Urothelium cell line (cell line): ENCODE results near the gene RALY.
"Not testable (repeated sequence)": the region's sequence is repeated elsewhere in the genome, so short reads cannot be mapped to it uniquely, and the experiment has no call there.

Experiments used
- DNase-seq: peaks from one replicate; pipeline ENCODE4 v3.0.0; 2011; ENCODE audit warnings: low spot score, mixed read lengths
- FAIRE-seq: peaks from 2 replicates; lab custom pipeline; 2011; peaks lifted over from hg19 to GRCh38; lab: Jason Lieb, UNC

RALY gene

GRCh38 chr20:34131491-34131890 is 137.8 kb downstream of the RALY start:
- no peak for DNase-seq
- FAIRE-seq: no peak

DNA sequence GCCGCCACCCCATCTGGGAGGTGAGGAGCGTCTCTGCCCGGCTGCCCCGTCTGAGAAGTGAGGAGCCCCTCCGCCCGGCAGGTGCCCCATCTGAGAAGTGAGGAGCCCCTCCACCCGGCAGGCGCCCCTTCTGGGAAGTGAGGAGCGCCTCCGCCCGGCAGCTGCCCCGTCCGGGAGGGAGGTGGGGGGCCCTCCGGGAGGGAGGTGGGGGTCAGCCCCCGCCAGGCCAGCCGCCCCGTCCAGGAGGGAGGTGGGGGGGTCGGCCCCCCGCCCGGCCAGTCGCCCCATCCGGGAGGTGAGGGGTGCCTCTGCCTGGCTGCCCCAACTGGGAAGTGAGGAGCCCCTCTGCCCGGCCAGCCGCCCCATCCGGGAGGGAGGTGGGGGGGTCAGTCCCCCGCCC is 138.8 kb downstream of the RALY start:
- not testable (repeated sequence) for FAIRE-seq, DNase-seq

DNA sequence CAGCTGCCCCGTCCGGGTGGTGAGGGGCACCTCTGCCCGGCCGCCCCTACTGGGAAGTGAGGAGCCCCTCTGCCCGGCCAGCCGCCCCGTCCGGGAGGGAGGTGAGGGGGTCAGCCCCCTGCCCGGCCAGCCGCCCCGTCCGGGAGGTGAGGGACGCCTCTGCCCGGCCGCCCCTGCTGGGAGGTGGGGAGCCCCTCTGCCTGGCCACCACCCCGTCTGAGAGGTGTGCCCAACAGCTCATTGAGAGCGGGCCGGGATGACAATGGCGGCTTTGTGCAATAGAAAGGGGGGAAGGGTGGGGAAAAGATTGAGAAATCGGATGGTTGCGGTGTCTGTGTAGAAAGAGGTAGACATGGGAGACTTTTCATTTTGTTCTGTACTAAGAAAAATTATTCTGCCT is 139.2 kb downstream of the RALY start:
- DNase-seq, FAIRE-seq: not testable (repeated sequence)

- not testable (repeated sequence) for FAIRE-seq, DNase-seq
Observed at GRCh38 chr20:34133365-34133860, 139.7 kb downstream of the RALY start.
